Lower leg skin (tissue), 4 donors: ENCODE measurements around the gene SLC8A1. TPM values are rescaled to one million over a fixed set of nuclear protein-coding genes. Genes with fewer than 3 reads are reported as not detected.

Source experiments
- DNase-seq, 2 donors: peaks; one replicate each; pipeline ENCODE4 v3.0.0-alpha.2; 2019; ENCODE audit warnings: low spot score in 2 of 2
- H3K4me3 ChIP-seq: fragments of 200-600 bp; sonication (generic); 2 replicates; pipeline ENCODE4 v1.5.1; 2017; ENCODE audit warnings: mild to moderate bottlenecking, low read depth; ENCODE audit not compliant: poor library complexity, severe bottlenecking
- CTCF ChIP-seq, 3 donors: fragments of 450-650 bp; IDR thresholded peaks; one replicate each; pipeline ENCODE4 v1.5.1; 2016; ENCODE audit warnings: antibody characterized with exemption in 3 of 3, mild to moderate bottlenecking in 3 of 3, moderate library complexity in 2 of 3
- POLR2A ChIP-seq, 2 donors: fragments of 450-650 bp; IDR thresholded peaks; one replicate each; pipeline ENCODE4 v1.6.1; 2016 to 2017; ENCODE audit warnings: antibody characterized with exemption in 2 of 2, mild to moderate bottlenecking in 1 of 2, moderate library complexity in 1 of 2
- WGBS, 2 donors: methylation state at CpG; one replicate each; pipeline ENCODE4 v1.1.5; 2018; 5-methylcytosine and 5-hydroxymethylcytosine counted together
- intact Hi-C: fragments of 100-400 bp; cut with DNase I; formaldehyde crosslinking; loops from one replicate; pipeline ENCODE4 v1.15.0; 2023; ENCODE audit warnings: low total_unique reads
- total RNA-seq, 4 donors: library from RNA; depleted of rRNA; stranded (reverse); fragments of >200 nt; gene quantifications; one replicate each; pipeline ENCODE4 v1.1.0, GENCODE V29; 2016

SLC8A1 gene
- total RNA-seq, 4 donors from 2014 or later: 7.5 to 21.2 (median 13.0) TPM

- H3K4me3 ChIP-seq: no peak overlapping the region
- no peak for TF ChIP-seq POLR2A (IDR thresholded peaks at IDR 0.05)
- no peak for TF ChIP-seq CTCF (IDR thresholded peaks at IDR 0.05)
- no peak for DNase-seq
- 81 to 92% methylated on average over 5 of the region's 5 CpGs for WGBS, 2 donors
- intact Hi-C loops: no loop called here
These were observed 264.8 kb downstream of the SLC8A1 start for GRCh38 chr2:40187054-40187453.

GRCh38 chr2:40184551-40184950 lies 267.3 kb downstream of the SLC8A1 start:
- no peak overlapping the region for H3K4me3 ChIP-seq
- TF ChIP-seq CTCF (IDR thresholded peaks at IDR 0.05): no peak
- no peak for DNase-seq
- WGBS, 2 donors: 76 to 82% methylated on average over 5 of the region's 5 CpGs
- intact Hi-C loops: no loop called here

GRCh38 chr2:40181855-40182254 lies 270.0 kb downstream of the SLC8A1 start:
- no peak overlapping the region for H3K4me3 ChIP-seq
- intact Hi-C loops: no loop called here
- WGBS, 2 donors: 71 to 85% methylated on average over 3 of the region's 3 CpGs
- DNase-seq: no peak
- TF ChIP-seq POLR2A (IDR thresholded peaks at IDR 0.05) (no peak), CTCF (IDR thresholded peaks at IDR 0.05) (no peak)

- TF ChIP-seq CTCF (IDR thresholded peaks at IDR 0.05) (no peak), POLR2A (IDR thresholded peaks at IDR 0.05) (no peak)
- intact Hi-C loops: no loop called here
- no peak overlapping the region for H3K4me3 ChIP-seq
- WGBS, 2 donors: 77 to 93% methylated on average over 2 of the region's 2 CpGs
- no peak for DNase-seq
These were observed 272.1 kb downstream of the SLC8A1 start for GRCh38 chr2:40179801-40180200.

- 84 to 85% methylated on average over 3 of the region's 3 CpGs for WGBS, 2 donors
- H3K4me3 ChIP-seq: no peak overlapping the region
- intact Hi-C loops: no loop called here
- DNase-seq: no peak
- TF ChIP-seq POLR2A (IDR thresholded peaks at IDR 0.05) (no peak), CTCF (IDR thresholded peaks at IDR 0.05) (no peak)
These were observed 272.9 kb downstream of the SLC8A1 start for GRCh38 chr2:40178971-40179370.

- no peak for TF ChIP-seq CTCF (IDR thresholded peaks at IDR 0.05)
- TF ChIP-seq POLR2A (IDR thresholded peaks at IDR 0.05): no peak
- 93 to 99% methylated on average over 6 of the region's 6 CpGs for WGBS, 2 donors
- no peak overlapping the region for H3K4me3 ChIP-seq
- no peak for DNase-seq
- intact Hi-C loops: no loop called here
These were observed 273.6 kb downstream of the SLC8A1 start for GRCh38 chr2:40178171-40178778.
